HEK293T (cell line): ENCODE results near the gene KLC4.

ENCODE experiments used
- CTCF ChIA-PET: fragments of 350-600 bp; formaldehyde crosslinking; extraction: SDS; loops from one replicate; lab custom pipeline; 2021; ENCODE audit warnings: antibody characterized with exemption, inconsistent platforms; lab: Yijun Ruan, JAX
- POLR2A ChIA-PET: fragments of 350-600 bp; formaldehyde crosslinking; extraction: SDS; loops from one replicate; lab custom pipeline; 2020; ENCODE audit warnings: antibody characterized with exemption, inconsistent platforms; lab: Yijun Ruan, JAX
- DNase-seq: peaks from one replicate; pipeline ENCODE4 v3.0.0; 2012; ENCODE audit warnings: mixed read lengths; ENCODE audit errors: extremely low spot score
- ARNT ChIP-seq: fragments of 450-650 bp; IDR thresholded peaks from 2 replicates; pipeline ENCODE4 v1.6.1; 2017; ENCODE audit warnings: mild to moderate bottlenecking
- BHLHE40 ChIP-seq: fragments of 450-650 bp; IDR thresholded peaks from 2 replicates; pipeline ENCODE4 v1.6.1; 2016; ENCODE audit warnings: mild to moderate bottlenecking, moderate library complexity, borderline replicate concordance
- CTBP1 ChIP-seq: fragments of 450-650 bp; IDR thresholded peaks from 2 replicates; pipeline ENCODE4 v1.6.1; 2016; ENCODE audit warnings: borderline replicate concordance
- ELF4 ChIP-seq: fragments of 450-650 bp; IDR thresholded peaks from 2 replicates; pipeline ENCODE4 v1.6.1; 2017; ENCODE audit warnings: antibody characterized with exemption
- FOXA1 ChIP-seq: fragments of 450-650 bp; IDR thresholded peaks from 2 replicates; pipeline ENCODE4 v1.6.1; 2016; ENCODE audit warnings: mild to moderate bottlenecking
- FOXK2 ChIP-seq: fragments of 450-650 bp; IDR thresholded peaks from 2 replicates; pipeline ENCODE4 v1.6.1; 2016; ENCODE audit warnings: mild to moderate bottlenecking
- FOXM1 ChIP-seq: fragments of 450-650 bp; IDR thresholded peaks from 2 replicates; pipeline ENCODE4 v1.6.1; 2017; ENCODE audit warnings: mild to moderate bottlenecking, borderline replicate concordance
- HDGF ChIP-seq: fragments of 450-650 bp; IDR thresholded peaks from 2 replicates; pipeline ENCODE4 v1.6.1; 2017; ENCODE audit warnings: antibody characterized with exemption, borderline replicate concordance
- L3MBTL2 ChIP-seq: fragments of 450-650 bp; conservative IDR thresholded peaks from 2 replicates; pipeline ENCODE4 v1.6.1; 2016; ENCODE audit warnings: mild to moderate bottlenecking
- LEF1 ChIP-seq: fragments of 450-650 bp; IDR thresholded peaks from 2 replicates; pipeline ENCODE4 v1.6.1; 2017; ENCODE audit warnings: mild to moderate bottlenecking, borderline replicate concordance
- NFRKB ChIP-seq: fragments of 450-650 bp; IDR thresholded peaks from 2 replicates; pipeline ENCODE4 v1.6.1; 2016; ENCODE audit warnings: mild to moderate bottlenecking, moderate library complexity
- SP1 ChIP-seq: fragments of 450-650 bp; IDR thresholded peaks from 2 replicates; pipeline ENCODE4 v1.6.1; 2017
- SUZ12 ChIP-seq: fragments of 450-650 bp; IDR thresholded peaks from 2 replicates; pipeline ENCODE4 v1.6.1; 2016; ENCODE audit warnings: mild to moderate bottlenecking
- TARDBP ChIP-seq: fragments of 450-650 bp; IDR thresholded peaks from 2 replicates; pipeline ENCODE4 v1.6.1; 2016
- ZNF384 ChIP-seq: fragments of 450-650 bp; IDR thresholded peaks from 2 replicates; pipeline ENCODE4 v1.6.1; 2016
- TF ChIP-seq, protein P1 (sequence below): fragments of 450-650 bp; IDR thresholded peaks from 2 replicates; pipeline ENCODE4 v1.6.1; 2016

The KLC4 gene

DNA sequence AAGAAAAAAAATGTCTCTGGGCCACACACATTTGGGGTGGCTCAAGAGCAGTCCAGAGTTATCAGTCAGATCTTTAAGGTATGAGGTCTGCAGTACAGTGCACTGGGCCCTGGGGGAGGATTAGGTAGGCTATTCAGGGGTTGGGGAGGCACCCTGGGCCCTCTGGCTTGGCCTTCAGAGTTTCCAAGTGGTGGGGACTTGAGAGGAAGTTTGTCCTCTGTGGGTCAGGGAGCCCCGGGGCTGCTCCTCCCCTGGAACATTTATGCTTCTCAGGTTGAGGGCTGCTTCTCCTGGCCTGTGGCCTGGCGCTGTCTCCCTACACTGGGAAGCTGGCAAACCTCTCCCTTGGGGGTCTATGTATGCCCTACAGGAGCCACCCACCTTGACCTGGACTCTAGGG lies 62.7 kb downstream of the KLC4 start:
- ChIA-PET CTCF (no interaction called here), POLR2A (no interaction called here)
- TF ChIP-seq LEF1 (no peak), FOXM1 (no peak), SUZ12 (no peak), NFRKB (no peak), HDGF (no peak), FOXA1 (no peak), BHLHE40 (no peak), CTBP1 (no peak), L3MBTL2 (no peak), FOXK2 (no peak), ZNF384 (no peak), TARDBP (no peak)
- TF ChIP-seq, protein P1, sequence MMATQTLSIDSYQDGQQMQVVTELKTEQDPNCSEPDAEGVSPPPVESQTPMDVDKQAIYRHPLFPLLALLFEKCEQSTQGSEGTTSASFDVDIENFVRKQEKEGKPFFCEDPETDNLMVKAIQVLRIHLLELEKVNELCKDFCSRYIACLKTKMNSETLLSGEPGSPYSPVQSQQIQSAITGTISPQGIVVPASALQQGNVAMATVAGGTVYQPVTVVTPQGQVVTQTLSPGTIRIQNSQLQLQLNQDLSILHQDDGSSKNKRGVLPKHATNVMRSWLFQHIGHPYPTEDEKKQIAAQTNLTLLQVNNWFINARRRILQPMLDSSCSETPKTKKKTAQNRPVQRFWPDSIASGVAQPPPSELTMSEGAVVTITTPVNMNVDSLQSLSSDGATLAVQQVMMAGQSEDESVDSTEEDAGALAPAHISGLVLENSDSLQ = no peak
- DNase-seq = no peak

DNA sequence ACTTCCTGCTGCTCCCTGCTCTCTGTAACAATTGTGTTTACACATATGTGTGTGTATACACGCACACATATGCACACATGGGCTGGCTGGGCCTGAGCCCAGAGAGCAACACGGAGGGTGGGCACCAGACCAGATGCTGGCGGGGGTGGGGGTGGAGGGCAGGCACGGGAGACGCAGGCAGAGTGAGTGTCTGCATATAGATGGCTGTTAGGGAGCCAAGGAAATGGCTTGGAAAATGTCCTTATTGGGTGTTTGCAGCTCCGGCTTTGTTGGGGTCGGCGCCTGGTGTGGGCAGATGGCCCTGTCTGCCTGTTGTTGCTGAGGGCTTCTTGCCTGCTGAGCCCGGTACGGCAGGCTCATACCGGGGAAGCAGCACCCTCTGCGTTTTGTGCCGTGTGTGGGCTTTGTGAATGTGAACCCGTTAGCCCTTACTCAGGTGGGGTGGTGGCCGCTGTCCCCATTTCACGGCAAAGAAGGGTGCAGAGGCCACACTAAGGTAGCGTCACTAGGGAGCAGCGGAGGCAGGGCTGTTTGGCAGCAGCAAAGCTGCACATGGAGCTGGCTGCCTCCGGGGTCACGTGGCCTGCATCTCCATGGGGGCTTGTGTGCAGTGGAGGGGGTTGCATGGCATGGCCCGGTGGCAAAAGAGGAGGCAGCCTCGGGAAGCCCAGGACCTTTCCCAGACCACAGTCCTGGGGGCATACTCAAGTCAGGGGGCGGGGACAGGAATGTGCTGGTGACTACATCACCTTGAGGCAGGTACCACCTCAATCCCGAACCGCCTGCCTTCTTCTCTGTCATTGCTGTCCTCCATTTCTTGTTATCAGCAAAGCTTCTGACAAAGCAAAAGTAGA lies 64.3 kb downstream of the KLC4 start:
- TF ChIP-seq SUZ12 = no peak
- no peak for TF ChIP-seq TARDBP
- TF ChIP-seq ZNF384 = no peak
- no peak for TF ChIP-seq FOXA1
- POLR2A ChIA-PET = interaction anchor here (0.8 to 3.4 kb wide), 3 partner anchors 10 to 64 kb away, joined by 3 to 12 read pairs (median 4); partner anchors contain the start of genes KLC4, MRPL2 and PTK7
- CTCF ChIA-PET = interaction anchor here (1.0 kb wide), 1 partner anchor 20 kb away, joined by 3 read pairs; no protein-coding TSS in a partner anchor
- no peak for DNase-seq

DNA sequence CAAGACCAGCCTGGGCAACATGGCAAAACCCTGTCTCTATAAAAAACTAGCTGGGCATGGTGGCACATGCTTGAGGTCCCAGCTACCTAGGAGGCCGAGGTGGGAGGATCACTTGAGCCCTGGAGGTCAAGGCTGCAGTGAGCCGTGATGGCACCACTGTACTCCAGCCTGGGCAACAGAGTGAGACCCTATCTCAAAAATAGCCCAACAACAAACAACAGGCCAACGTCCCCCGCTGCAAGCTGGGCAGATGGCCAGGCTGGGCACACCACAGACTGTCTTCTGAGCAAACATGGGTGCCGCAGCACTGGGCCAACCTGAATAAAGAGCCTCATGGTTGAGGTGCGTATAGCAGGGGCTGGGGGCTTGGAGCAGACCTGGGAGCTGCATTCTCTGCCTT lies 65.0 kb downstream of the KLC4 start:
- ChIA-PET POLR2A (interaction anchor here (0.6 to 3.4 kb wide), 5 partner anchors 11 to 70 kb away, joined by 3 to 12 read pairs (median 3); partner anchors contain the start of genes CUL7, KLC4, MRPL2 and PTK7), CTCF (interaction anchor here (1.0 kb wide), 1 partner anchor 19 kb away, joined by 3 read pairs; no protein-coding TSS in a partner anchor)
- DNase-seq = no peak
- no peak for TF ChIP-seq ARNT
- no peak for TF ChIP-seq SUZ12
- no peak for TF ChIP-seq ZNF384
- TF ChIP-seq, protein P1 = no peak
- TF ChIP-seq L3MBTL2 = no peak
- TF ChIP-seq FOXM1 = no peak
- no peak for TF ChIP-seq ELF4
- TF ChIP-seq FOXA1 = no peak
- no peak for TF ChIP-seq BHLHE40
- no peak for TF ChIP-seq FOXK2
- no peak for TF ChIP-seq CTBP1
- TF ChIP-seq SP1 = no peak
- TF ChIP-seq TARDBP = no peak
- no peak for TF ChIP-seq NFRKB
- no peak for TF ChIP-seq HDGF
- TF ChIP-seq LEF1 = no peak
